ENCODE data around the gene PKMYT1. TPM values are rescaled to one million over a fixed set of nuclear protein-coding genes. Genes with fewer than 3 reads are reported as not detected.

PKMYT1 gene
- total and polyA plus RNA-seq, 9 of the 15 experiments (the other 6 are each of a cell fraction or from before 2014, with no cell fraction given) = 8.7 to 201 (median 37.8) TPM

DNA sequence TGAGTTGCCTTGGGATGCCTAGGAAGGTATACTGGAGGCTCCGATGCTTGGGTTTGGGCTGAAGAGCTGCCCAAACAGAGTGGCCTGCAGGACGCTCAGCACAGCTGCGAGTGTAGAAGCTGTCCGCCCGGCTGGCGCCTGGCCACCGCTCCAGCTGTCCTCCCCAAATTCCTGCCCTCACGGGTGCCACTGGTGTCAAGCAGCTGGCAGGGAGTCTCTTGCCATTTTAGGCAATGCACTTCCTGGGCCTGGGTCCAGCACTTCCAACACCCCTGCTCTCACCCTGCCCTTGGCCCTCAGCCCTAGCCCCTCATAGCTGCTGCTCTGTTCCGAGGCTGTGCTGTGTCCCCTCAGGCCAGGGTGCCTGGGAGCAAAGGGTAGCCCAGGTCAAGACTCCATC is 5.2 kb upstream of the PKMYT1 start (continued):
- TF ChIP-seq POLR3G (IDR thresholded peaks at IDR 0.05; ENCODE audit: extremely low read depth, insufficient read length, insufficient replicate concordance) (no peak), KDM2B (CRISPR knock-in tag; IDR thresholded peaks at IDR 0.05) (no peak), RBFOX2 (IDR thresholded peaks at IDR 0.05; ENCODE audit: low read depth, low read length) (no peak)
- TF ChIP-seq, protein P1, sequence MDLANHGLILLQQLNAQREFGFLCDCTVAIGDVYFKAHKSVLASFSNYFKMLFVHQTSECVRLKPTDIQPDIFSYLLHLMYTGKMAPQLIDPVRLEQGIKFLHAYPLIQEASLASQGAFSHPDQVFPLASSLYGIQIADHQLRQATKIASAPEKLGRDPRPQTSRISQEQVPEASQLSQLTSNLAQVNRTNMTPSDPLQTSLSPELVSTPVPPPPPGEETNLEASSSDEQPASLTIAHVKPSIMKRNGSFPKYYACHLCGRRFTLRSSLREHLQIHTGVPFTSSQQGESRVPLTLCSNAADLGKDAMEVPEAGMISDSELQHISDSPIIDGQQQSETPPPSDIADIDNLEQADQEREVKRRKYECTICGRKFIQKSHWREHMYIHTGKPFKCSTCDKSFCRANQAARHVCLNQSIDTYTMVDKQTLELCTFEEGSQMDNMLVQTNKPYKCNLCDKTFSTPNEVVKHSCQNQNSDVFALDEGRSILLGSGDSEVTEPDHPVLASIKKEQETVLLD (IDR thresholded peaks at IDR 0.05) = no peak

- POLR2A ChIA-PET = interaction anchor here (0.8 to 1.4 kb wide), 2 partner anchors 13 to 14 kb away, joined by 3 read pairs; no protein-coding TSS in a partner anchor
- intact Hi-C loops (cut with micrococcal nuclease) (loop anchor here (2.0 to 5.0 kb wide), 3 partner anchors 15 to 111 kb away; partner anchors contain the start of gene PAQR4), in situ Hi-C loops (cut with MboI) (no loop called here)
- CTCF ChIA-PET (ENCODE audit: low intra/inter-chr PET ratio) = interaction anchor here (0.6 to 0.8 kb wide), 4 partner anchors 79 to 182 kb away, joined by 4 to 7 read pairs (median 6); no protein-coding TSS in a partner anchor
- H3K9me3 ChIP-seq (replicated peaks; ENCODE audit: control insufficient read depth, insufficient read depth, low read depth, low read length) = no peaks in the 10 kb centered on the region
- H3K9me1 ChIP-seq (ENCODE audit: control insufficient read depth, insufficient read depth, low read length) = no peaks in the 10 kb centered on the region
- peak overlapping the region; percentile 36 to 90 for H3K9ac ChIP-seq (ENCODE audit: insufficient read depth in 1 of 2, low read depth in 2 of 2, low read length in 2 of 2)
- peaks cover 19 to 84% of the 10 kb centered on the region in 2 experiments for H3K4me1 ChIP-seq (replicated peaks in 1 of 2; ENCODE audit: control insufficient read depth in 2 of 2, insufficient read depth in 2 of 2, low read length in 2 of 2)
- DNase-seq (ENCODE audit: extremely low read depth in 1 of 4, low spot score in 3 of 4) (peak; percentile 88 to 94 (median 90)), FAIRE-seq (peak; percentile 72), ATAC-seq (peak; percentile 63)
- H3K4me3 ChIP-seq = no peak overlapping the region
- peak overlapping the region; percentile 61 for H3K4me2 ChIP-seq (ENCODE audit: insufficient read depth, low read length)
- BruUV-seq (replicated peaks) = no TSS peak
- H3K27ac ChIP-seq (ENCODE audit: extremely low read depth, low read depth, low read length) = peak overlapping the region; percentile 57; the same call in 2 of the 3 replicates
- peaks cover 10% of the 10 kb centered on the region; the same call in 1 of the 3 replicates for H3K36me3 ChIP-seq (ENCODE audit: control insufficient read depth, insufficient read depth, low read length)
- H2AFZ ChIP-seq (ENCODE audit: low read depth, low read length) = peak overlapping the region; percentile 95
- no peaks in the 10 kb centered on the region for H4K20me1 ChIP-seq (replicated peaks; ENCODE audit: control insufficient read depth, insufficient read depth, low read length)
- H3K79me2 ChIP-seq (ENCODE audit: control insufficient read depth, insufficient read depth, low read length) = peaks cover 23% of the 10 kb centered on the region
- H3K27me3 ChIP-seq (ENCODE audit: control insufficient read depth in 2 of 2, insufficient read depth in 2 of 2, low read length in 2 of 2) = no peaks in the 10 kb centered on the region
- WGBS (ENCODE audit: insufficient coverage, low coverage, missing lambda C conversion rate) = 7% methylated on average over 42 of the region's 42 CpGs
- TF ChIP-seq RAD21 (CRISPR knock-in tag; conservative IDR thresholded peaks at IDR 0.05 in 1 of 2, IDR thresholded peaks at IDR 0.05 in 1 of 2) (peak; percentile 90 to 91), CTBP1 (IDR thresholded peaks at IDR 0.05; ENCODE audit: borderline replicate concordance) (peak; percentile 91), ZZZ3 (IDR thresholded peaks at IDR 0.05) (no peak), POLR2B (IDR thresholded peaks at IDR 0.05; ENCODE audit: low read depth, partially characterized antibody) (no peak), POLR2G (IDR thresholded peaks at IDR 0.05; ENCODE audit: low read depth, low read length) (peak; percentile 85), RB1 (IDR thresholded peaks at IDR 0.05; ENCODE audit: low read depth) (peak; percentile 99), MCM2 (IDR thresholded peaks at IDR 0.05; ENCODE audit: low read depth) (no peak)
- TF ChIP-seq, protein P1 (IDR thresholded peaks at IDR 0.05) = 0 out of 2 replicates have a peak, but pooled peaks have one; percentile 37
- TF ChIP-seq, protein P2, sequence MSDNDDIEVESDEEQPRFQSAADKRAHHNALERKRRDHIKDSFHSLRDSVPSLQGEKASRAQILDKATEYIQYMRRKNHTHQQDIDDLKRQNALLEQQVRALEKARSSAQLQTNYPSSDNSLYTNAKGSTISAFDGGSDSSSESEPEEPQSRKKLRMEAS (CRISPR knock-in tag; IDR thresholded peaks at IDR 0.05) = peak; percentile 60
- TF ChIP-seq, protein P3, sequence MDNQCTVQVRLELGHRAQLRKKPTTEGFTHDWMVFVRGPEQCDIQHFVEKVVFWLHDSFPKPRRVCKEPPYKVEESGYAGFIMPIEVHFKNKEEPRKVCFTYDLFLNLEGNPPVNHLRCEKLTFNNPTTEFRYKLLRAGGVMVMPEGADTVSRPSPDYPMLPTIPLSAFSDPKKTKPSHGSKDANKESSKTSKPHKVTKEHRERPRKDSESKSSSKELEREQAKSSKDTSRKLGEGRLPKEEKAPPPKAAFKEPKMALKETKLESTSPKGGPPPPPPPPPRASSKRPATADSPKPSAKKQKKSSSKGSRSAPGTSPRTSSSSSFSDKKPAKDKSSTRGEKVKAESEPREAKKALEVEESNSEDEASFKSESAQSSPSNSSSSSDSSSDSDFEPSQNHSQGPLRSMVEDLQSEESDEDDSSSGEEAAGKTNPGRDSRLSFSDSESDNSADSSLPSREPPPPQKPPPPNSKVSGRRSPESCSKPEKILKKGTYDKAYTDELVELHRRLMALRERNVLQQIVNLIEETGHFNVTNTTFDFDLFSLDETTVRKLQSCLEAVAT (IDR thresholded peaks at IDR 0.05) = peak; percentile 32 to 78; a peak in 1 of 4 replicates
- TF ChIP-seq, protein P4, sequence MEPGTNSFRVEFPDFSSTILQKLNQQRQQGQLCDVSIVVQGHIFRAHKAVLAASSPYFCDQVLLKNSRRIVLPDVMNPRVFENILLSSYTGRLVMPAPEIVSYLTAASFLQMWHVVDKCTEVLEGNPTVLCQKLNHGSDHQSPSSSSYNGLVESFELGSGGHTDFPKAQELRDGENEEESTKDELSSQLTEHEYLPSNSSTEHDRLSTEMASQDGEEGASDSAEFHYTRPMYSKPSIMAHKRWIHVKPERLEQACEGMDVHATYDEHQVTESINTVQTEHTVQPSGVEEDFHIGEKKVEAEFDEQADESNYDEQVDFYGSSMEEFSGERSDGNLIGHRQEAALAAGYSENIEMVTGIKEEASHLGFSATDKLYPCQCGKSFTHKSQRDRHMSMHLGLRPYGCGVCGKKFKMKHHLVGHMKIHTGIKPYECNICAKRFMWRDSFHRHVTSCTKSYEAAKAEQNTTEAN (CRISPR knock-in tag; IDR thresholded peaks at IDR 0.05) = no peak
Measured at GRCh38 chr16:2983706-2984136, 3.5 kb upstream of the PKMYT1 start.
